Myocyte (in vitro differentiated cells): Measurements from ENCODE around the gene SPEN. TPM values are rescaled to one million over a fixed set of nuclear protein-coding genes. Genes with fewer than 3 reads are reported as not detected.

Experiments used
- DNase-seq: peaks from one replicate; pipeline ENCODE4 v3.0.0-alpha.2; 2012; ENCODE audit warnings: low read depth
- total RNA-seq: library from RNA; depleted of rRNA; stranded (reverse); fragments of >200 nt; gene quantifications from 2 replicates; pipeline ENCODE4 v1.2.3, GENCODE V29; 2014

Gene SPEN
- total RNA-seq, 1 donor from 2014 or later, result 14.4 TPM

DNA sequence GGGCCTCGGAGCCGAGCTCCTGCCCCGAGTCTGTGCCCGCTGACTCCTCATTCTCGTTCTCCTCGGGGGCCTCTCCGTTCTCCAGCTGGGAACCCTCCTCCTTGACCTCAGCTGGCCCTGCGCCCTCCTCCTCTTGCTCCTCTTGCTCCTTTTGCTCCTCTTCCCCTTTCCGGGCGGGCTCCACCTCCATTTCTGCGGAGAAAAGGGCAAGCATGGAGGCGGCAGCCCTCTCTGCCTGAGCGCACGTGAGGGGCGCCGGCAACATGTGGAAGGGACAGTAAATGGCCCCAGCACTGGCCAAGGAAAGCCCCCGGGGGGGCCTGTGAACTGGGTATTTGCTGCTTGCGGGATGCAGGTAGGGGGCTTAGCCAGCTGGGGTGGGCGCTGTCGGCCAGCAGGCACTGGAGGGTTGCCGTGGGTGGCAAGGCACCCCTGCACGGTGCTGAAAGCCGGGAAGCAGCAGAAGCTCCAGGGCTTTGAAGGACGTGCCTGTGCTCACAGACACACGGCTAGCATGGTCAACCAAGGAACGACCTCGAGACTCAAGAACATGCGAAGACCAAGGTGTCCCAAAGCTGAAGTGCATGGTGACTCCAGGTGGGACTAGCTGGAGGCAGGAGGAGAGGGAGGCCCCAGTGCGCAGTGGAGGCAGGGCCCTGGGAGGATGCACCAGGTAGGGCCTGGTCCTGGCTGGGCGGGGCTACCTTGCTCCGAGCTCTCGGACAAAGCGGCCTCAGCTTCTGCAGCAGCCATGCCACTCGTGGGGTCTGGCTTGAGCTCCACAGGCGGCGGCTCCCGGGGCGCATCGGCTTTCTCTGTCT, 97.7 kb downstream of the SPEN start:
- no peak for DNase-seq

GRCh38 chr1:15945832-15946448, 98.4 kb downstream of the SPEN start:
- no peak for DNase-seq

- peak; percentile 46 for DNase-seq
Observed at GRCh38 chr1:15946571-15947381, 99.3 kb downstream of the SPEN start.

DNA sequence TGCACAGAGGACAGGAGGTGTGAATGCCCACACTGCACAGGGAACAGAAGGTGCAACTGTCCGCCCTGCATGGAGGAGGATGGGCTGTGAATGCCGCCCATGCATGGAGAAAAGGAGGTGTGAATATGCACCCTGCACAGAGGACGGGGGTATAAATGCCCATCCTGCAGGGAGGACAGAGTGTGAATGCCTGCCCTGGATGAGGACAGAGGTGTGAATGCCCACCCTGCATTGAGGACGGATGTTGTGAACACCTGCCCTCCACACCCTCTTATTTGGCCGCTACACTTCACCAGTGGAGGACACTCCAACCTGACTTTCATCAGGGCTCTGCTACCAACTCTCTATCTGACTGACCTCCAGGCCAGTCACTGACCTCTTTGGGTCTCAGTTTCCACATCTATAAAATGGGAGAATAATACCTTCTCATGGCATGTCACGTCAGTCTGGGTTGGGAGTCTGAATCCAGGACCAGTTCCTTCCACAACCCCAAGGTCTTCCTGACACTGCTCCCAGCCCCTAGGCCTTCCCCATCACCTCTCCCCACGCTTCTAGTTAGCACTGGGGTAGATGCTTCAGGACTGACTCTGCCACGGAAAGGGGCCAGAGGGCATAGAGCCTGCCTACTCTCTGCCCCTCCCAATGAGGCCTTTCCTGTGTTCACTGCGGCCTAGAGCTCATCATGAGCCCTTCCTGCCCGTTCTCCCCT, 100.0 kb downstream of the SPEN start:
- DNase-seq, result no peak

DNA sequence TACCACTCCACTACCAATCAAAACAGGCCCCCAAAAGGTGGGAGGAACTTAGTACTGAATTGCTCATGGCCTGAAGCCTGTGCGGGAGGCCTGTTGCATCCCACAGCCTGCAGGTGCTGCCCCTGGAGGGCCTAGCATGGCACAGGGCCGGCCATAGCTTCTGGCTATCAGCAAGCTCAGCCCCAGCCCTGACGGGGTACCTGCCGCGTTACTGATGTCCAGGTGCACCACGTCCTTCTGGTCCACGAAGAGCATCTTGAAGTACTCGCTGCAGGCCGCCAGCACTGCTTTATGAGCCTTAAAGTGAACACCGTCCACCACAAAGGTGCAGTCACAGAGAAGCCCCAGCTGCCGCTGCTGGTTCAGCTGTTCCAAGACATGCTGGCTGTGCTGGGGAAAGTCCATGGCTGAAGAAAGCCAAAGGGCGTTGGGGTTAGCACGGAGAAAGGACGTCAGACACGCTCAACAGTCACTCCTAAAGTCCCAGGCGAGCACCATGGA, 100.6 kb downstream of the SPEN start:
- peak; percentile 77 for DNase-seq

GRCh38 chr1:15948595-15949452, 101.3 kb downstream of the SPEN start:
- peak; percentile 98 for DNase-seq

- DNase-seq, result peak; percentile 98
Observed at GRCh38 chr1:15949453-15950245, 102.1 kb downstream of the SPEN start.

DNA sequence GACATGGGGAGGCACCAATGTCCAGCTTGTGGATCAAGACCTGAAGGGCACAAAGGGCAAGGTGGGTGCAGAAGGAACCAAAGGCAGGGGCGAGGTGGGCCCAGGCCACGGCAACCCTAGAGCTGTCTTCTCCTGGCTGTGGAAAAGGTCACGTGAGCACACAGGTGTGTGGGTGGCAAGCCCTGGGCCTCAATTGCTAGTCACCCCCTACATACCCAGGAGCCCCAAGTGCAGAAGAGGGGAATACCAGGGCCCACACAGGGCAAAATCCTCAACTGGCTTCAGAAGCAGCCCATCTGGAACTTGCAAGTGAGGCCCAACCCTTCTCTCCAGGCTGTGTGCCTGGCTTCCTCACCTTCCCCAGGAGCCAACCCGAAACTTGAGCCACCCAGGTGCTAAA, 102.8 kb downstream of the SPEN start:
- no peak for DNase-seq

DNA sequence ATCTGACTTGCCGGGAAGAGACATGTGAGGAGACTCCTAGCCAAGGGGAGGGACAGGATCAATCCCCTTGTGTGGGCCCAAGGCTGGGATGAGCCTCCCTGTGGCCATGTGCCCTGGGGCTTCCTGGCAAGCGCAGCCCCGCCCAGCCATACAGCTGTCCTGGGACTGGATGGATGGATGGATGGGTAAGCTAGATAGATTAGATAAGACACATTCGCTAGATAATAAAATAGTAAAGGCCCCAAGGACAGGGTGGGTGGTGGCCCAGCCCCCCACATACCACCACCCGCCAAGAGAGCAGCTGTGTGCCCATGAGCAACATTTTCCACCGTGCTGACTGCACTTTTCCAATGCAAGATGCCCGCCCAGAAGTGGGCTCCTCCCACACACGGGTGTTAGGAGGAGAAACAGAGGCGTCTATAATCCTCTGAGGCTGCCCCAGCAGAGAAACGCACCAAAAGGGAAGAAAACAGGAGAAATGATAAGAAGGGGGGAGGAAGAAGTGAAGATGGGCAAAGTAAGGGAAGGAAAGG, 103.3 kb downstream of the SPEN start:
- peak; percentile 89 for DNase-seq

DNA sequence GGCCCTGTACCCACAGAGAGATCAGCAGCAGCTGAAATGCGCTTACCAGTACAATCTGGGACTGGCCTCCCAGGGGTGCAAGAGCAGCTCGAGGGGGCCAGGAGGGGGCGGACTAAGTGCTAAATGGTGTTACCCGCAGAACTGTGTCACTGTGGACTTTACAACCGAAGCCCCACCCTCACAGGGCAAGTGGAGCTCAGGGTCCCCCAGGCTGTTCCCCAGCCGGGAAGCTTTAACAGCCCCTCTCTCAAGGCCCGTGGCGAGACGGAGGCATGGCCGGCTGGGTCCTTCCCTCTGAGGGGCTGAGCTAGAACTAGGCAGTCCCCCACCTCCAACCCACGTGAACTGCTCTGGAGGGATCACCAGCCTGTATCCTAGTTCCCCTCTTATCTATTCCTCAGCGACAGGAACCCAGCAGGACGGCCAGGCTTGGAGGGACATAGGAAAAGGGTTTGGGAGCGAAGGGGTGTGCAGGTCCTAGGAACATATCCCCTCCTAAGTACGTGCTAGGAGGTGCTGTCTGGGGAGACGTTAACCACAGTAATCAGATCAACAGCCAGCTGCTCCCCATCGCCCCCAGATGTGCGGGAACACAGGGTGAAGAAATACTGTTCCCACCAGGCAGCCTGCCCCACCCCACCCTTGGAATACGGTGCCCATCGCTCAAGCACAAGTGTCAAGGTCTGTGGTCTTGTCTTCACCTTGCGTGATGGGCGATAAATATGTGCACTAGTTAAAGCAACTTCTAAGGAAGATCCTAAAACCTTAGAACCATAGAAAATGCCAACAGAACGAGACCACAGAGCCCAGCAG, 104.0 kb downstream of the SPEN start:
- peak; percentile 74 for DNase-seq

DNA sequence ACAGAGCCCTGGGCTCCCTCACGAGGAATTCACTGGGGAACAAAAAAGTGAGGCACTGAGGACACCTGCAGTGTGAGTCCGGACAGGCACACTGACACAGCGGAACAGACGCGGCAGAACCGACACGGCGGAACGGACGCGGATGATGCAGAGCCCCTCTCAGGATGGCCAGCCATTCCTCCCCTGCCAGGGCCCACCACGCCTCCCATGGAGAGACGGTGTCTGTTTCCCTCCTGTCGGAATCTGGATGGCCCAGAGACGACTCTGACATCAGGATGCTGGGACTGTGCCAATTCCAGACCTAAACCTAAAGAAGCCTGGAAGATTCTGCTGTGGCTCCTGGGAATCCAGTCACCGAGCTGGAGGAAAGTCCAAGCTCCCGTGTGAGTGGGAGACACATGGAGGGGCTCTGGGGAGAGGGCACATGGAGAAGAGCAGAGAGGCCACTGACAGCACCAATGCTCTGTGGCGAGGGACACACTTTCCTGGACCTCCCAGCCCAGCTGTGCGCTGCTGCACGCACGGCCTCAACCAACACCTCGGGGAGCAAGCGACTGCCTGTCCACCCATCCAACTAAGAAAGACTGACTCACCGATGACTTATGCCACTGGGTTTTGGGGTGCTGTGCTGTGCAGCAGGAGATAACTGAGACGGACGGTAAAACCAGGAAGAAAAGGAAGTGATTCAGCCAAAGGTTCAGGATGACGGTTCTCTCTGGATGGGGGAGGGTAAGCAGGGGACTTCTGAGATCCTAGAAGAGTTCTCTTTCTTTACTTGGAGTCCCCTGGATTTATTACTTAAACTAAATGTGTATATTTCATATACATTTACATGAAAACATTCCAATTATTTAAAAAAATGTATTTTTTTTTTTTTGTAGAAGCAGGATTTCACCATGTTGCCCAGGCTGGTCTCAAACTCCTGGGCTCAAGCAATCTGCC, 105.1 kb downstream of the SPEN start:
- DNase-seq, result peak; percentile 69

DNA sequence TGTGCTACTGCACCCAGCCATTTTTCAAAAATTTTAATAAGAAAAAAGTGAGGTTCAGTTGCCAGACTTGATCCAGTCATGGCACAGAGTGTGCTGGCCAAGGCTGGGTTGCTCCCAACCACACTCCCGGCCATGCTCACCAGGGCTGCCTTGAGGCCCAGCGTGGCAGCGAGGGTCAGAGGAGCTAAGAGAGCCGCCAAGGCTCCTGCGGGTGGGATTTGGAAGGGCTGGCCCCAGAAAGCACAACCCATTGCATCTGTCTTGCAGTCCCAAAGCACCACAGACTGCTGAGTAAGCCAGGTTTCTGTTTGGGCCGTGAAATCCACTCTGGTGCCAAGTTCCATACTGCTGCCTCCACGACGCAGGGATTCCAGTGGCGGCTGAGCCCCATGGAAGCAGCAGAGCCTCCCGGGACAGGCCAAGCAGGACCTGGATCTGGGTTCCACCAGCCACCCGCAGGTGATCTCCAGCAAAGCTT, 105.8 kb downstream of the SPEN start:
- peak; percentile 31 for DNase-seq

- peak; percentile 65 for DNase-seq
Observed at GRCh38 chr1:15953791-15954241, 106.3 kb downstream of the SPEN start.

- DNase-seq, result no peak
Observed at GRCh38 chr1:15954316-15954715, 106.8 kb downstream of the SPEN start.

DNA sequence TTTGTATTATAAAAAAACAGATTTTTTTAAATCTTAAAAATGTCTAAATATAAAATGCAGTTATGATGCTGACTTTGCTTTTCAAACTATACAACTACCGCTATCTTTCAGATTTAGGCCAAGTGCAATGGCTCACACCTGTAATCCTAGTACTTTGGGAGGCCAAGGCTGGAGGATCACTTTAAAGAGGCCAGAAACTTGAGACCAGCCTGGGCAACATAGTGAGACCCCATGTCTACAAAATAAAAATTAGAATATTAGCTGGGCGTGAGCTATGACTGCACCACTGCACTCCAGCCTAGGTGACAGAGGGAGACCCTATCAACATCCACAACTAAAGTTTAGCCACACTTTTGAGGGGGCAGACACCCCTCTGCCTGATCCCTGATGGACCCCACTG, 108.0 kb downstream of the SPEN start:
- no peak for DNase-seq

DNA sequence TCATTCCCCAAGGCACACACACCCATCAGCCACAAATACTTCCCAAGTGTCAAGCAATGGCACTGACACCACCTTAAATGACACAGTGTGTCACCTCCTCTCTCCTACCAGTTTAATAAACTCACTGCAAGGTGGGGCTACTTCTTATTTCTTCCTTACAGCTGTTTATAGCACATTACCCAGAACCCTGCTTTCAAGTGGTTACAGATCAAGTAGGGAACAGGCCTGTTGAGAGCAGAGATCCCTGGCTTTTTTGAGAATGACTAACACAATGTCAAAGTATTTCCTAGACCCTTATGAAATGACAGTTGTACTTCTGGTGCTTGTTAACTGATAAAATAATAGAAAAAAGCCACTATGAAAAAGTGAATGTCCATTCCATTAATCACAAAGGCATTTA, 108.6 kb downstream of the SPEN start:
- peak; percentile 50 for DNase-seq
